PC-9 (cell line): ENCODE measurements around the gene WFDC2. TPM values are rescaled to one million over a fixed set of nuclear protein-coding genes. Genes with fewer than 3 reads are reported as not detected.

Source experiments
- Bru-seq: library from RNA; stranded (reverse); fragments of 400-500 nt; gene quantifications from one replicate; lab custom pipeline; 2021; lab: Mats Ljungman, UMichigan
- BruChase-seq, 2 experiments: library from RNA; stranded (reverse); fragments of 400-500 nt; gene quantifications; one replicate each; lab custom pipeline; 2021; lab: Mats Ljungman, UMichigan
- BruUV-seq: library from RNA; stranded (reverse); fragments of 400-500 nt; replicated peaks from 2 replicates; lab custom pipeline; 2021; lab: Mats Ljungman, UMichigan
- CTCF ChIA-PET: fragments of 300-600 bp; sonication (Branson Sonifier 250); formaldehyde crosslinking; loops from one replicate; lab custom pipeline; 2022; ENCODE audit warnings: antibody characterized with exemption; lab: Charles Lee
- POLR2A ChIA-PET: fragments of 300-600 bp; sonication (Branson Sonifier 250); formaldehyde crosslinking; loops from one replicate; lab custom pipeline; 2022; ENCODE audit warnings: antibody characterized with exemption; ENCODE audit not compliant: unreplicated experiment; lab: Charles Lee
- DNase-seq, 2 experiments: peaks; one replicate each; pipeline versions ENCODE4 v3.0.0 to v3.0.0-alpha.2; 2015 to 2022; ENCODE audit warnings: mixed read lengths in 1 of 2
- H2AFZ ChIP-seq: fragments of 200-600 bp; sonication (generic); 2 replicates; pipeline ENCODE4 v1.8.1; 2017; ENCODE audit warnings: antibody characterized with exemption
- H3F3A ChIP-seq: fragments of 200-600 bp; sonication (generic); 2 replicates; pipeline ENCODE4 v1.8.1; 2017; ENCODE audit warnings: antibody characterized with exemption, mild to moderate bottlenecking, low read depth; ENCODE audit not compliant: insufficient read depth
- H3K27ac ChIP-seq: fragments of 200-600 bp; sonication (generic); 2 replicates; pipeline ENCODE4 v1.6.1; 2016; ENCODE audit warnings: mixed run types
- H3K27me3 ChIP-seq: fragments of 200-600 bp; sonication (generic); 2 replicates; pipeline ENCODE4 v1.6.1; 2016; ENCODE audit warnings: low read depth, mixed run types; ENCODE audit not compliant: insufficient read depth
- H3K36me3 ChIP-seq: fragments of 200-600 bp; sonication (generic); 2 replicates; pipeline ENCODE4 v1.6.1; 2016; ENCODE audit warnings: low read depth, mixed run types
- H3K4me1 ChIP-seq: fragments of 200-600 bp; sonication (generic); replicated peaks from 2 replicates; pipeline ENCODE4 v1.6.1; 2016; ENCODE audit warnings: mixed run types; ENCODE audit not compliant: insufficient read depth
- H3K4me2 ChIP-seq: fragments of 200-600 bp; sonication (generic); 2 replicates; pipeline ENCODE4 v1.6.1; 2017; ENCODE audit warnings: mixed run types
- H3K4me3 ChIP-seq: fragments of 200-600 bp; sonication (generic); 2 replicates; pipeline ENCODE4 v1.6.1; 2016; ENCODE audit warnings: mixed run types
- H3K79me2 ChIP-seq: fragments of 200-600 bp; sonication (generic); 2 replicates; pipeline ENCODE4 v1.6.1; 2017; ENCODE audit warnings: low read depth, mixed run types
- H3K9me2 ChIP-seq: fragments of 200-600 bp; sonication (generic); 2 replicates; pipeline ENCODE4 v1.8.1; 2017; ENCODE audit warnings: mild to moderate bottlenecking; ENCODE audit not compliant: insufficient read depth
- H3K9me3 ChIP-seq: fragments of 200-600 bp; sonication (generic); 2 replicates; pipeline ENCODE4 v1.8.1; 2016; ENCODE audit warnings: low read depth; ENCODE audit not compliant: insufficient read depth
- H4K20me1 ChIP-seq: fragments of 200-600 bp; sonication (generic); 2 replicates; pipeline ENCODE4 v1.8.1; 2017; ENCODE audit not compliant: insufficient read depth
- CTCF ChIP-seq: fragments of 200-600 bp; sonication (generic); conservative IDR thresholded peaks from 2 replicates; pipeline ENCODE4 v1.6.1; 2017; ENCODE audit warnings: mixed run types, antibody characterized with exemption, mild to moderate bottlenecking, moderate library complexity
- EZH2 ChIP-seq: fragments of 200-600 bp; sonication (generic); IDR thresholded peaks from 2 replicates; pipeline ENCODE4 v1.8.0; 2017; ENCODE audit warnings: antibody characterized with exemption, low read depth
- intact Hi-C: fragments of 100-400 bp; cut with micrococcal nuclease; formaldehyde crosslinking; loops from one replicate; pipeline ENCODE4 v1.10.0; 2022; ENCODE audit not compliant: unreplicated experiment
- long read RNA-seq: library from polyadenylated mRNA; stranded (forward); transcript quantifications from one replicate; pipeline ENCODE4 v2.0.0, GENCODE V29; 2022
- total RNA-seq: library from RNA; stranded (reverse); gene quantifications from 2 replicates; pipeline ENCODE4 v1.2.3, GENCODE V29; 2021

WFDC2 gene
- total RNA-seq (159 and 185 TPM in 2 replicates), Bru-seq, nascent RNA (percentile 78 among the genes with signal in this experiment), BruChase-seq, experiment 1, labeled RNA remaining after a 2-hour chase (percentile 97 among the genes with signal in this experiment), BruChase-seq, experiment 2, labeled RNA remaining after a 6-hour chase (percentile 78 among the genes with signal in this experiment)
- long read RNA-seq, transcript WFDC2-204 (4 exons, 614 nt) = major isoform, 38 of 68 reads
- long read RNA-seq, transcript WFDC2-203 (2 exons, 818 nt) = minor isoform, 5 of 68 reads
- long read RNA-seq, partial matches to known transcripts = 14 of 68 reads
- long read RNA-seq, other reads (novel, unspliced or antisense) = 5 of 68 reads

- intact Hi-C loops = loop anchor here (1.0 to 10.0 kb wide), 4 partner anchors 49 to 305 kb away; partner anchors contain the start of gene WFDC10A
- BruUV-seq = TSS peak; percentile 85
- Histone ChIP-seq H3K27ac (peak within 1 kb of the TSS; percentile 88), H3K27me3 (no peaks in the 10 kb centered on the region), H3K4me2 (peak within 1 kb of the TSS; percentile 96), H3F3A (0 out of 2 replicates have a peak, but pooled peaks cover 10% of the 10 kb centered on the region), H3K9me2 (no peaks in the 10 kb centered on the region), H2AFZ (peak within 1 kb of the TSS; percentile 80), H4K20me1 (no peaks in the 10 kb centered on the region), H3K36me3 (peaks cover 14% of the 10 kb centered on the region; the same call in 1 of the 2 replicates), H3K79me2 (peaks cover 23% of the 10 kb centered on the region), H3K4me1 (peaks cover 31% of the 10 kb centered on the region), H3K4me3 (peak within 1 kb of the TSS; percentile 67), H3K9me3 (no peaks in the 10 kb centered on the region)
- POLR2A ChIA-PET = interaction anchor here (0.5 to 1.2 kb wide), 14 partner anchors 11 to 1140 kb away, joined by 3 to 15 read pairs (median 5); no protein-coding TSS in a partner anchor
- DNase-seq = peak; percentile 87
- TF ChIP-seq EZH2 = no peak
- TF ChIP-seq CTCF = peak; percentile 40; the same call in 1 of the 2 replicates
- CTCF ChIA-PET = interaction anchor here (0.6 kb wide), 2 partner anchors 63 to 420 kb away, joined by 3 to 4 read pairs; no protein-coding TSS in a partner anchor
These were observed at the start of gene WFDC2 for GRCh38 chr20:45469336-45470261. WFDC2 (plus strand) TSS chr20:45469753; CDS start chr20:45469782, 29 bp downstream.

- intact Hi-C loops = no loop called here
- BruUV-seq = no TSS peak
These were observed 49.4 kb upstream of the WFDC2 start for GRCh38 chr20:45420125-45420524.

More at GRCh38 chr20:45420125-45420524, 49.4 kb upstream of the WFDC2 start:
- peaks cover 40% of the 10 kb centered on the region for H3K4me1 ChIP-seq
- peaks cover 25% of the 10 kb centered on the region for H3K79me2 ChIP-seq
- ChIA-PET POLR2A (interaction anchor here (0.6 to 0.9 kb wide), 3 partner anchors 13 to 787 kb away, joined by 3 to 7 read pairs (median 3); no protein-coding TSS in a partner anchor), CTCF (interaction anchor here (0.7 to 1.3 kb wide), 5 partner anchors 17 to 170 kb away, joined by 3 to 5 read pairs (median 3); no protein-coding TSS in a partner anchor)
- H3K4me3 ChIP-seq = no peak overlapping the region
- H3K9me2 ChIP-seq = no peaks in the 10 kb centered on the region
- H3K27me3 ChIP-seq = no peaks in the 10 kb centered on the region
- TF ChIP-seq CTCF = no peak
- no peak for TF ChIP-seq EZH2
- no peak for DNase-seq
- no peak overlapping the region for H3K4me2 ChIP-seq
- H3K9me3 ChIP-seq = no peaks in the 10 kb centered on the region
- H2AFZ ChIP-seq = no peak overlapping the region
- H3K36me3 ChIP-seq = peaks cover 22% of the 10 kb centered on the region; the same call in 1 of the 2 replicates
- H3F3A ChIP-seq = peaks cover 24% of the 10 kb centered on the region
- H4K20me1 ChIP-seq = no peaks in the 10 kb centered on the region
- no peak overlapping the region for H3K27ac ChIP-seq
